MM.1S (cell line): ENCODE measurements around the gene C16orf87.

Experiments used
- EZH2 ChIP-seq: fragments of 300-600 bp; sonication (generic); optimal IDR thresholded peaks from 2 replicates; pipeline ENCODE3; 2017; ENCODE audit warnings: low read depth, mild to moderate bottlenecking, antibody characterized with exemption, low read length, mixed read lengths
- EZH2phosphoT487 ChIP-seq: fragments of 300-600 bp; sonication (generic); IDR thresholded peaks from 2 replicates; pipeline ENCODE4 v1.6.1; 2018; ENCODE audit warnings: antibody characterized with exemption, low read length
- TF ChIP-seq, protein P1 (sequence below): fragments of 300-600 bp; sonication (generic); IDR thresholded peaks from 2 replicates; pipeline ENCODE4 v1.5.1; 2016; ENCODE audit warnings: antibody characterized with exemption, low read length, mixed read lengths

DNA sequence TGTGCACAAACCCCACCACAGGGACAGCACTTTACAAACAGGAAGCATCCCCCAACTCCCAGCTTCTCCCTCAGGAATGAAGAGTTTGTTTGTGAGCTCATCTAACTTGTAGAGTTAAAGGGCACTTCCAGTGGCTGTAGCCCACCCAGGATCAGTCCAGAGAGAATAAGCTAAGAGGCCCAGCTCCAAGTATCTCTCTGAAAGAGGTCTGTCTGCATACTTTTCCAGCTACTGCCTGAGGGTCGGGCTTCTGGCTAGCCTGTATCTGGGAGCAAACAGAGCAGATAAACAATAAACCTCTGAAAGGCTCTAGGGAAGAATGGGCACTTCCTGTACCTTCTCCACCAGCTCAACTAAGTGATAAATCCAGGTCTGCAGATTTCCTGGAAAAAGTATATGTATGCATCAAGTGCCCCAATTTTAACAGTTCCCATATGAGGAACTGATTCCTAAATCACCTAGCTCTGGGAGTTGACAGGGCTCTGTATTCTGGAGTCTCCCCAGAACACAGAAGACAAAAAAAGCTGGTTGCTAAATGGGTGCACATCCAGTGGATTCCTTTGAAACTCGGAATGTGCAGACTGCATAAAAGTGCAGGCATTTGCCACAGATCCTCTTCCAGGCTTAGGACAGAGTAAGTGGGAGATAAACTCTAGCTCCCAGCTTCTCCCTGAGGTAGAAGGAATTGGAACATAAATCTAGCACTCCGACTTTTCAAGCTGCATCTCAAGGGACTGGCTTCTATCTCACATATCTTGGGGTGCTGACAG, 45.7 kb downstream of the C16orf87 start:
- TF ChIP-seq, protein P1, sequence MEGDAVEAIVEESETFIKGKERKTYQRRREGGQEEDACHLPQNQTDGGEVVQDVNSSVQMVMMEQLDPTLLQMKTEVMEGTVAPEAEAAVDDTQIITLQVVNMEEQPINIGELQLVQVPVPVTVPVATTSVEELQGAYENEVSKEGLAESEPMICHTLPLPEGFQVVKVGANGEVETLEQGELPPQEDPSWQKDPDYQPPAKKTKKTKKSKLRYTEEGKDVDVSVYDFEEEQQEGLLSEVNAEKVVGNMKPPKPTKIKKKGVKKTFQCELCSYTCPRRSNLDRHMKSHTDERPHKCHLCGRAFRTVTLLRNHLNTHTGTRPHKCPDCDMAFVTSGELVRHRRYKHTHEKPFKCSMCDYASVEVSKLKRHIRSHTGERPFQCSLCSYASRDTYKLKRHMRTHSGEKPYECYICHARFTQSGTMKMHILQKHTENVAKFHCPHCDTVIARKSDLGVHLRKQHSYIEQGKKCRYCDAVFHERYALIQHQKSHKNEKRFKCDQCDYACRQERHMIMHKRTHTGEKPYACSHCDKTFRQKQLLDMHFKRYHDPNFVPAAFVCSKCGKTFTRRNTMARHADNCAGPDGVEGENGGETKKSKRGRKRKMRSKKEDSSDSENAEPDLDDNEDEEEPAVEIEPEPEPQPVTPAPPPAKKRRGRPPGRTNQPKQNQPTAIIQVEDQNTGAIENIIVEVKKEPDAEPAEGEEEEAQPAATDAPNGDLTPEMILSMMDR, result no peak
- TF ChIP-seq EZH2phosphoT487 (no peak), EZH2 (no peak)
